T-helper 1 cell treated with Interleukin-12 subunit alpha and Interleukin-12 subunit beta and Interleukin-4 antibody, amounts not matched to agents 30 ng/mL and 1 ng/mL, for 36 hours (primary cell): ENCODE measurements around the gene C18orf63. TPM values are rescaled to one million over a fixed set of nuclear protein-coding genes. Genes with fewer than 3 reads are reported as not detected.
"Not testable (repeated sequence)": the region's sequence is repeated elsewhere in the genome, so short reads cannot be mapped to it uniquely, and the experiment has no call there.

Source experiments
- intact Hi-C: fragments of 100-400 bp; cut with micrococcal nuclease; formaldehyde crosslinking; loops from one replicate; pipeline ENCODE4 v1.15.1; 2024
- total RNA-seq: library from RNA; stranded (reverse); gene quantifications from 2 replicates; pipeline ENCODE4 v1.2.3, GENCODE V29; 2022

C18orf63 gene
- total RNA-seq, 1 donor from 2014 or later: not detected

DNA sequence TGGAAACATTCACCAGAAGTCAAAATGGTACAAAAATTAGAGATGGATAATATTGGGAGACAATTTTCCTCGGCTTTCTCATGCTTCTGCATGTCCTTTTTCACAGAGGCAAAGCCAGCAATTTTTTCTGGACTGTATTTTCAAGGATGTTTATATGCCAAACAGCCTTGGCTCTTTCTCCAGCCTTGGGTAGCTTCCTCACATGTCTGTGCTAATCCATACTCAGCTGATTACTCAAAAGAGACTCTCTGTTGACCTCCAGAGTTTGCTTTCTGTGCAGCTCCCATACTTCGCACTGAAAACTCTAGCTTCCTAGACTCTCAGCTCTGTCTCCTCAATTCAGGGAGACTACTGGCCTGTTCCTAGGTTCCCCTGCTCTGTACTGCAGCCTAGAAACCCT lies 10.6 kb downstream of the C18orf63 start:
- intact Hi-C loops: no loop called here

DNA sequence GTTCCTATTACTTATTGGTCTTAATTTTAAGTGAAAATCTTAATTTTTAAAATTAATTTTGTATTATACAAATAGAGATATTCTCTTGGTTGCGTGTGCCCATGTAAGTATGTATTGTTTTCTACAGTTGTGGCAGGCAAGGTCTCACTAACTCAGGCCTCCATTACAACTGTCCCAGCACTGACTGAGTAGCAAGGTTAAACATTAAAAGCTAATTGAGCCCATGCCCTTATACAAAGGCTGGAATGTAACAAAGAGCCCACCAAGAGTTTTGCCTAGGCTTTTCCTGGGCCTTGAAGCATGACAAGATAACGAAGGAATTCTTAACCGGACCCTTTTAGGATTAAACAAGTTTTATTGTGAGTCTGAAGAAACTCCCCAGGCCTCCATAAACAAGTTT lies 11.2 kb downstream of the C18orf63 start:
- intact Hi-C loops: not testable (repeated sequence)

- intact Hi-C loops: no loop called here
Observed at GRCh38 chr18:74328206-74328605, 12.6 kb downstream of the C18orf63 start.

GRCh38 chr18:74329688-74330205 lies 14.1 kb downstream of the C18orf63 start:
- intact Hi-C loops: no loop called here

GRCh38 chr18:74331404-74331803 lies 15.8 kb downstream of the C18orf63 start:
- intact Hi-C loops: no loop called here

DNA sequence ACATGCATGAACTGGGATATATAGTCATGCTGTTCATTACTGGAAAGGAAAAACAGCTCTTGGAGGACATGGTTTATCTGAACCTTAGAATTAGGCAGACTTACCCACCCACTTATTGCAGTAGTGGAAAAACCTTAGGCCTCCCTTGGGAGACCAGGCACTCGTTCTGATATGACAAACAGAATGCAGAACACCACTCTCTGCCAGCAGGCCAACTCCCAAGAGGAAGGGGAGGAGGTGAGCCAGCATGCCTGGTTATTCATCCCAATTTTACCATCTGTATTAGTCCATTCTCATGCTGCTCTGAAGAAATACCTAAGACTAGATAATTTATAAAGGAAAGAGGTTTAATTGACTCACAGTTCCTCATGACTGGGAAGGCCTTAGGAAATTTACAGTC lies 17.5 kb downstream of the C18orf63 start:
- intact Hi-C loops: no loop called here

DNA sequence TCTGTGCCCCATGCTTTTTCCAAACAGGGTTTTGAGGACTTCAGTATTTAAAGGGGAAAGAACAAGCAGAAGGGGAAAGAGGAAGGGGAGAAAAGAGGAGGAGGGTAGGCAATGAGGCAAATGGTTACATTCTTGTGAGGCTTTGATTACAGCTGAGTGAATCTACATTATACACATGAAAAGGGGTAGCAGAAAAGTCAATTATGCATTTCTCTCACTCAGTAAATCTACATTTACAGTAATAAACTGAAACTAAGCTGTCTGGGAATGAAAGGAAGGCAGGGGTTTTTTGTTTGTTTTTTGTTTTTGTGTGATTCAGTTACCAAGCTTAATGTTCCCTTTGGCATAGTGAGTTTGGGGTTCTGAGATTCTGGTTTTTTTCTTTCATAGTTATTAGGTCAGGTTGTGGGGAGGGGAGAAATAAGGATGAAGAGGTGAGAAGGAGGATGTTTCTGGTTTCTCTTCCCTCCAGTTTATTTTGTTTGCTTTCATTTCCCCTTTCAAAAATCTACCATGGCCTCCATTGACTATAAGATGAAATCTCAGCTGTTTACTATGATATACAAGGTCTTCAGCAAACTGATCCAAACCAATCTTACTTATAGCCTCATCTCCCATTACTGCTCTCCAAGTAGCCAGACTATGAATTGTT lies 18.7 kb downstream of the C18orf63 start:
- intact Hi-C loops: no loop called here

DNA sequence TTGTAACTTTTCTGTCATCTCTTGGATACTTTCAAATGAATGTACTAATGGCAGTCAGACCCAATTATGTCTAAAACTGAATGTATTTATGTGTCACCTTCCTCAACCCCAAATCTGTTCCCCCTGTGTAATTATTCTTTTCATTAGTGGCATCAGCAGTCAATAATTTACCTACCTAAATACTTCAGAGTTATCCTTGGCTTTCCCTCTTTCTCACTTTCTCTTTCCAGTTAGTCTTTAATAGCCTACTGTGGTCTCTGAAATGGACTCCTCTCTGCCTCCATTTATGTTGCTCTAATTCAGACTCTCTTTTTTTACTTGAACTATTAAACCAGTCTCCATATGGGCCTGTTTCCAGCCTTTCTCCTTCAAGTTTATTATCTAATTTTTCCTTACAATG lies 21.0 kb downstream of the C18orf63 start:
- intact Hi-C loops: no loop called here

GRCh38 chr18:74337155-74337911 lies 21.7 kb downstream of the C18orf63 start:
- intact Hi-C loops: no loop called here

GRCh38 chr18:74337912-74338309 lies 22.3 kb downstream of the C18orf63 start:
- intact Hi-C loops: no loop called here

DNA sequence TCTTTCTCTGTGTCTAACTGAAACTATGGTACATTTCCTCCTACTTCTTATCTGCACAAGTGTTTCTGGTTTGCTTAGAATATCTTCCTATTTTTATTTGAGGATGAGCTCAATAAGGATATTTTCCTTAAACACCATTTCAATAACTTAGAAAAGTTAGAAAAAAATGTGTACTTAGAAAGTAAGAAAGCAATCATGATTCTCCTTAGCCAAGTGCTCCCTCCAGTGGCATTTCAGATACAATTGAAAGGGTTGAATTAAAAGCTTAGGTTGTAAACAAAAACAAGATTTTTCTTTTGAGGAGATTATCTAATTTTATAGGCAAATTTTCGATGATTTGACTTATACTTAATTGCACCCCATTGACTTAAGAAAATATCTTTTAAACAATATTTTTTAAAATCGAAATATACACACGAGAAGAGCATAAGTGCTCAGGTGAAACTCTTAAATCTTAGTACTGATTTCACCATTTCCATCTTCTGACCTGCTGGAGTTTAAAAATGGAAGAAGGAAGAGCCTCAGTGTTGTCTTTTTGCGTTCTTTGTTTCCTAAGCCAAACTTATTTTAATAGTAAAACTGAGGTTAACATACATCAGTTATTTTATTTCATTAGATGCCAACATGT lies 26.9 kb downstream of the C18orf63 start:
- intact Hi-C loops: loop anchor here (1.0 to 5.0 kb wide), 8 partner anchors 50 to 500 kb away; partner anchors contain the start of genes CYB5A and FBXO15

GRCh38 chr18:74346206-74346605 lies 30.6 kb downstream of the C18orf63 start:
- intact Hi-C loops: no loop called here

DNA sequence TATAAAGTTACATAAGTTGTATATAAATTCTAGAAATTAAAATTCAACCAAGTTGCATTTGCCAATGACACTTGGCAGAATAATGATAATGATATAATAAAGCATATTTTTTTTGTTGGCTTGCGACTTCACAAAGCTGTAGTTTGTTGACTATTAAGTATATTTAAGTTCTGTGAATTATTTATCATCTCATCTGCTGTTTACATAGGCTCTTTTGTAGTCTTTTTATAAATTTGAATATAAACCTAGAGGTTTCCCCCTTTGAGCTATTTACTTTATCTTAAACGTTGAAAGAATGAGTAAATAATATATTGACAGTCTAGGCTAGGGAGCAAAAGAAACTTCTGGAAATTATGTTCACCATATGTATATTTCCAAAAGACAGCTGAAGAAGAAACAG lies 32.9 kb downstream of the C18orf63 start:
- intact Hi-C loops: no loop called here

DNA sequence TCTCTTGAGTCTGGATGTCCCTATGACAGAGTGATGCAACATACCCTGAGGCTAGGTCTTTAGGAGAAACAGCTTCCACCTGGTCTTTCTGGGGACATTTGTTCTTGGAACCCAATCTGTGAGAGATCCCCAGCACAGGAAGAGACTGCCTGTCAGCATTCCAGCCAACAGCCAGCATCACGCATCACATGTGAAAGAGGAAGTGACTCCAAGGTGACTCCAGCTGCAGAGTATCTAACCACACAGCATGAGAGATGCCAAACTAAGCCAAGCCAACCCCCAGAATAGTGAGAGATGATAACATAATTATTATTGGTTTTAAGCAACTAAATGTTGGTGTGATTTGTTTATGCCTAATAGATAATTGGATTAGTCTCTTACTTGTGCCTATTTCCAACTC lies 35.7 kb downstream of the C18orf63 start:
- intact Hi-C loops: no loop called here

DNA sequence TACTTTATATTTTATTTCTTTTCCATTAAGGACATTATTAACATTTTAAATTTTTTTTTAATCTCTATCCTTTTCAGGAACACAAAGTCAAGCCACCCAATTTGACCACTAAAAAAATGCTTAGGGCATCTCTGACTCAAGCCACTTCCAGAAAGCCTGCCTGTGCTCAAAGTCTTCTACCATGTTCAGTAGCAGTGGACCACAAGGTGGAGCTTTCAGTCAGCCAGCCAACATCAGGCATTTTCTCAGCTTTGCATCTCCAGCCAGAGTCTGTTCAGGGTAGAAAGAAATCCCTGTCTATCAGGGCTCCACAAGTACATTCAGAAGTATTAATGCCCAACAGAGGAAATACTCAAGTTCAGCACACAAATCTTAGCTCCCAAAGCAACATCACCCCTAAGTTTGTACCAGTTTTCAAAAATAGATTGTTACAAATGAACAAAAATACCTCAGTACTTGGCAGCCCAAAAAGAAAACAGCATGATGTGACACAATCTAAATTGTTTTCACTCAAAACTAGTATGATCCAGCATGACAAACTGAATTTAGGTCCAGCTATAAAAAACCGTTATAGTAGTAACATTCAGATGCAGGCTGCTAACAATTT lies 37.6 kb downstream of the C18orf63 start:
- intact Hi-C loops: loop anchor here (1.0 to 2.0 kb wide), 6 partner anchors 20 to 1996 kb away; no protein-coding TSS in a partner anchor

- intact Hi-C loops: no loop called here
Observed at GRCh38 chr18:74356959-74357358, 41.3 kb downstream of the C18orf63 start.

- intact Hi-C loops: no loop called here
Observed at GRCh38 chr18:74360852-74361655, 45.4 kb downstream of the C18orf63 start.

DNA sequence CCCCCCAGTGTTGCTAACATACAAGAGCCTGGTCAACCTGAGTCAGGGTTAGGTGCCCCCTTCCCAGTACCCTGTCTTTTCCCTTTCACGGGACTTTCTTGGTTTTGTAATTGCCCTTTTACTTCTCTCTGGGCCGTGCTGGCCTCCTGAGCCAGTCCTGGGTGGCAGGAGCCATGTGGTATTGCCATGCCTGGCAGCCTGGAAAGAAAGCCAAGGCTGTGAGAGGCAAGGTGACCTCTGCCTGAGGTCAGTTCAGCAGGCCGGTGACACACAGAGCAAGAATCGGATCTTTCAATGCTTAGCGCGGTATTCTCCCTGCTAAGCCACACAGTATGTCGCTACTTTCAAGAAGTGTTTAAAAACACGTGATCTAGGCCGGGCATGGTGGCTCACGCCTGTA lies 52.3 kb downstream of the C18orf63 start:
- intact Hi-C loops: no loop called here

DNA sequence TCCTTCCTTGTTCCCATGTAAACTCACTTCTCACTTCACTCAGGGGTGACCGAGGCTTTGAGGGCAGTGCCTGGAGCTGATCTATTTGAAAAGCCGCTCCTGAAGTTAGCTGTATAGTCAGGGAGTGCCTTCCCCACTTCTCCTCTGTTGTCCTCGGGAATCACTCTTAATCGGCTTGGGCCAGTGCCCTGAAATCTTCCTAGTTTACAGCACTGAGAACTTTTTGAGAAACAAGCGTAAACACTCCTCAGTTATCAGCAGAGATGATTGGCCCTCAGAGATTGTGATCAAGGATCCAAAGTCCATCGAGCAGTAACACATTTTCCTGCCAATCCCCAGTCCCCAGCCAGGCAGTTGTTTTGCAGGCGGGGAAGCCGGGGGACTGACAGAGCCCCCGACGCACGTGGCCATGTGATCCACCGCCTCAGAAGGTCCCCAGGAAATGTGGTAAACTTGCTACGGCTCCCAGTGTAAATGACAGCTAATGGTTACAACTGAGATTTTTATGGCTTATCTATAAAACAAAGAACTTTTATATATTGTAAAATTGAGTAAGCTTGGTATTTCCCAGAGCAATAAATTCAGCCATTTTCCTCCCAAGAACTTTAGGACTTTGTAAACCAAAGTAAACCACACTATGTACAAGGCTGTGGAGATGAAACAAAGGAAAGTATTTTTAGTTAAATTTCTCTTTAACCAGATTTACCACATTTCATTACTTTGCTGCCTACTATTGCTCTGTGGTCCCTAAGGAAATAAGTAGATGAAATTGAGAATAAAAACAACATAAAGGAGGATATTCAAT lies 53.5 kb downstream of the C18orf63 start:
- intact Hi-C loops: no loop called here

DNA sequence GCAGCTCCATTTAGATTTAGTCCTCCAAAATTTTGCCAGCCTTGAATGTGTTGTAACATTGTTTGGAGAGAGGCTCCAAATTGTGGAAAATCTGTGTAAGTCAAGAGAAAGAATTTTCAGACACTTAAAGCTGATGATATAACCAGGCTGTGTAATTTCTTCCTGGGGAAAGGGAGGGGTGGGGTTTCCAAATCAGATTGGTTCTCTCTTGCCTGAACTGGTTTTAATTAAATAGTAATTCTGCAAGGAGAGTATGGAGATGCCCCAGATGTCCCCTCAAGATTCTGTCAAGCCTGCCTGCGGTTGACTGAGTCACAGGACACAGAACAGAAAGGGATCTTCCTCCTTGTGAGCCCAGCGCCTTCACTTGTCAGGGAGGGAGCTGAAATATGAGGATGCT lies 54.5 kb downstream of the C18orf63 start:
- intact Hi-C loops: loop anchor here (5.0 kb wide), 1 partner anchor 227 kb away; the partner anchor contains the start of gene ZNF407
